CD4-positive, alpha-beta memory T cell (primary cell): Measurements from ENCODE around the gene TTYH1. TPM values are rescaled to one million over a fixed set of nuclear protein-coding genes. Genes with fewer than 3 reads are reported as not detected.

Experiments used
- CTCF ChIA-PET: fragments of 350-600 bp; sonication (Branson Sonifier 250); formaldehyde crosslinking; loops from one replicate; lab custom pipeline; 2021; ENCODE audit warnings: inconsistent platforms; ENCODE audit not compliant: partially characterized antibody; lab: Charles Lee
- POLR2A ChIA-PET: fragments of 350-600 bp; sonication (Branson Sonifier 250); formaldehyde crosslinking; loops from one replicate; lab custom pipeline; 2021; ENCODE audit not compliant: partially characterized antibody; lab: Charles Lee
- DNase-seq, 5 donors: peaks; one replicate each; pipeline versions ENCODE4 v3.0.0 to v3.0.0-alpha.2; 2020 to 2022; ENCODE audit warnings: mixed read lengths in 1 of 5
- H3K27ac ChIP-seq: one replicate; pipeline ENCODE4 v1.7.0; 2013; ENCODE audit warnings: low read depth, low read length
- H3K27me3 ChIP-seq: 2 replicates; pipeline ENCODE4 v1.7.0; 2013; ENCODE audit warnings: mild to moderate bottlenecking, low read length, moderate library complexity; ENCODE audit not compliant: insufficient read depth
- H3K36me3 ChIP-seq: 2 replicates; pipeline ENCODE4 v1.7.0; 2013; ENCODE audit warnings: mild to moderate bottlenecking, low read length, moderate library complexity; ENCODE audit not compliant: insufficient read depth
- H3K4me1 ChIP-seq: 2 replicates; pipeline ENCODE4 v1.7.0; 2013; ENCODE audit warnings: mild to moderate bottlenecking, low read length, moderate library complexity; ENCODE audit not compliant: insufficient read depth
- H3K4me3 ChIP-seq, 2 donors: one replicate each; pipeline ENCODE4 v1.7.0; 2013; ENCODE audit warnings: low read length in 2 of 2, mild to moderate bottlenecking in 1 of 2
- H3K9me3 ChIP-seq, 2 donors: one replicate each; pipeline ENCODE4 v1.7.0; 2013; ENCODE audit warnings: low read length in 2 of 2, control low read depth in 1 of 2; ENCODE audit not compliant: control insufficient read depth in 1 of 2
- H3K27ac Mint-ChIP-seq, 7 donors: one replicate each; pipeline ENCODE4 v1.8.0; 2020 to 2021; ENCODE audit warnings: mixed read lengths in 7 of 7, mild to moderate bottlenecking in 6 of 7, inconsistent platforms in 3 of 7, moderate library complexity in 3 of 7
- H3K27me3 Mint-ChIP-seq, 2 donors: one replicate each; pipeline ENCODE4 v1.8.0; 2020 to 2021; ENCODE audit warnings: mixed read lengths in 2 of 2
- H3K36me3 Mint-ChIP-seq, 2 donors: one replicate each; pipeline ENCODE4 v1.8.0; 2020 to 2021; ENCODE audit warnings: mixed read lengths in 2 of 2, inconsistent platforms in 1 of 2, mild to moderate bottlenecking in 1 of 2
- H3K4me1 Mint-ChIP-seq, 4 donors: one replicate each; pipeline ENCODE4 v1.8.0; 2020 to 2021; ENCODE audit warnings: mixed read lengths in 4 of 4, mild to moderate bottlenecking in 1 of 4
- H3K4me3 Mint-ChIP-seq, 8 donors: one replicate each; pipeline ENCODE4 v1.8.0; 2020 to 2021; ENCODE audit warnings: mixed read lengths in 8 of 8, mild to moderate bottlenecking in 7 of 8, moderate library complexity in 6 of 8, inconsistent platforms in 3 of 8
- H3K9me3 Mint-ChIP-seq, 8 donors: one replicate each; pipeline ENCODE4 v1.8.0; 2020 to 2021; ENCODE audit warnings: mixed read lengths in 8 of 8, mild to moderate bottlenecking in 5 of 8, inconsistent platforms in 3 of 8, moderate library complexity in 1 of 8
- intact Hi-C: fragments of 100-400 bp; cut with micrococcal nuclease; formaldehyde crosslinking; loops from one replicate; pipeline ENCODE4 v1.15.1; 2023
- polyA plus RNA-seq, 2 donors: library from polyadenylated mRNA; unstranded; fragments of 300-500 nt; fragmentation: Illumina TruSeq; gene quantifications; one replicate each; pipeline ENCODE4 v1.2.3, GENCODE V29; 2021
- total RNA-seq, 2 experiments: library from RNA; stranded (reverse); gene quantifications; one replicate each; pipeline ENCODE4 v1.2.3, GENCODE V29; 2021

The TTYH1 gene
- total and polyA plus RNA-seq, 4 experiments from 2014 or later, result 0.29 TPM; not detected in 3

GRCh38 chr19:54416695-54417491, 1.6 kb downstream of the TTYH1 start:
- peaks cover 0 to 5% (median 1%) of the 10 kb centered on the region in 8 donors for H3K9me3 Mint-ChIP-seq
- no peak for DNase-seq
- peaks cover 36 to 37% of the 10 kb centered on the region in 2 donors for H3K27me3 Mint-ChIP-seq
- peaks cover 12% of the 10 kb centered on the region for H3K4me1 ChIP-seq
- H3K27ac ChIP-seq, result no peak overlapping the region
- H3K9me3 ChIP-seq, result no peaks in the 10 kb centered on the region
- H3K36me3 ChIP-seq, result no peaks in the 10 kb centered on the region
- H3K4me3 ChIP-seq, result no peak overlapping the region
- H3K27me3 ChIP-seq, result peaks cover 19% of the 10 kb centered on the region
- intact Hi-C loops, result no loop called here
- H3K4me3 Mint-ChIP-seq, result peak overlapping the region in 2 of 8 donors; percentile 0 to 44
- no peaks in the 10 kb centered on the region for H3K36me3 Mint-ChIP-seq
- peaks cover 10 to 21% (median 14%) of the 10 kb centered on the region in 4 donors for H3K4me1 Mint-ChIP-seq
- POLR2A ChIA-PET, result no interaction called here
- CTCF ChIA-PET, result no interaction called here
- H3K27ac Mint-ChIP-seq, result peak overlapping the region in 1 of 7 donors; percentile 3

- H3K36me3 ChIP-seq, result no peaks in the 10 kb centered on the region
- peak overlapping the region in 3 of 7 donors; percentile 8 to 53 (median 38) for H3K27ac Mint-ChIP-seq
- H3K27me3 Mint-ChIP-seq, result peaks cover 35 to 38% of the 10 kb centered on the region in 2 donors
- POLR2A ChIA-PET, result no interaction called here
- CTCF ChIA-PET, result no interaction called here
- H3K4me1 Mint-ChIP-seq, result peaks cover 10 to 21% (median 14%) of the 10 kb centered on the region in 4 donors
- H3K9me3 ChIP-seq, result no peaks in the 10 kb centered on the region
- intact Hi-C loops, result no loop called here
- peaks cover 12% of the 10 kb centered on the region for H3K4me1 ChIP-seq
- H3K27me3 ChIP-seq, result peaks cover 19% of the 10 kb centered on the region
- no peak overlapping the region for H3K4me3 ChIP-seq
- H3K36me3 Mint-ChIP-seq, result no peaks in the 10 kb centered on the region
- peak overlapping the region; percentile 17 to 77 (median 56) for H3K4me3 Mint-ChIP-seq
- no peak overlapping the region for H3K27ac ChIP-seq
- peak in 2 of 5 donors; percentile 17 to 18 for DNase-seq
- H3K9me3 Mint-ChIP-seq, result peaks cover 0 to 5% (median 1%) of the 10 kb centered on the region in 8 donors
Observed at GRCh38 chr19:54418030-54418929, 3.0 kb downstream of the TTYH1 start.

DNA sequence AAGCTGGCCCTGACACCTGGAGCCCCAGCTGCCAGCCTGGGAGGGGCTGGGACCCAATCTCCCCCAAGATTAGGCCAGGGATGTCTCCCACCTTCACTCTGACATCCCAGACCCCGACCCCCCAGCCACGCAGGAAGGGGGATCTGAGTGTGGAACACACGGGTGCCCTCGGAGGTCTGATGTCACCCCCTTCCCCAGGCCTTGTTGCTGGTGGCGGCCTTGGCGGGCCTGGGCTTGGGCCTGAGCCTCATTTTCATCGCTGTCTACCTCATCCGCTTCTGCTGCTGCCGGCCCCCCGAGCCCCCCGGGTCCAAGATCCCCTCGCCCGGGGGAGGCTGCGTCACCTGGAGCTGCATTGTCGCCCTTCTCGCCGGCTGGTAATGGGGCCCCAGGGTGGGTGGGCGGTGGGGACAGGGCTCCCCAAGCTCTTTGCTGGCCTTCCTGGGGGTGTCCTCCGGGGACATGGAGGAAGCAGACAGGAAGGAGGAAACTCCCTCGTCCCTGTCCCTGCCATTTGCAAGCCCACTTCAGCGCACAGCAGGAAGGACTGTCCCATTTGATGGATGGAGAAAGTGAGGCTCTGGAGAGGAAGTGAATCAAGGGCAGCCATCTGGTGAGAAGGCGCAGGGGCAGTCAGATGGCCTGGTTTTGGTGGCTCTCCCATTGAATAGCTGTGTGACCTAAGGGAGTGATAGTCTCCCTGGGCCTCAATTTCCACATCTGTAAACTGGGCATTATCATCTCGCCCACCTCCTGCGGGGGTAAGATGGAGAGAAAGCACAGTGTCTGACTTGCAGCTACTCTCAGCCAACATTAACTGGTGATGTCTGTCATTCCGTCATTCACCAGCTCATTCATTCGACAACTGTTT, 3.9 kb downstream of the TTYH1 start:
- intact Hi-C loops, result no loop called here
- no peaks in the 10 kb centered on the region for H3K9me3 ChIP-seq
- H3K27ac ChIP-seq, result no peak overlapping the region
- POLR2A ChIA-PET, result no interaction called here
- CTCF ChIA-PET, result no interaction called here
- no peaks in the 10 kb centered on the region for H3K36me3 Mint-ChIP-seq
- no peak for DNase-seq
- H3K36me3 ChIP-seq, result no peaks in the 10 kb centered on the region
- H3K4me1 ChIP-seq, result peaks cover 12% of the 10 kb centered on the region
- peaks cover 0 to 5% (median 0%) of the 10 kb centered on the region in 8 donors for H3K9me3 Mint-ChIP-seq
- no peak overlapping the region for H3K27ac Mint-ChIP-seq
- H3K4me3 Mint-ChIP-seq, result no peak overlapping the region
- H3K27me3 ChIP-seq, result peaks cover 18% of the 10 kb centered on the region
- H3K27me3 Mint-ChIP-seq, result peaks cover 31 to 39% of the 10 kb centered on the region in 2 donors
- H3K4me1 Mint-ChIP-seq, result peaks cover 10 to 21% (median 13%) of the 10 kb centered on the region in 4 donors
- no peak overlapping the region for H3K4me3 ChIP-seq

DNA sequence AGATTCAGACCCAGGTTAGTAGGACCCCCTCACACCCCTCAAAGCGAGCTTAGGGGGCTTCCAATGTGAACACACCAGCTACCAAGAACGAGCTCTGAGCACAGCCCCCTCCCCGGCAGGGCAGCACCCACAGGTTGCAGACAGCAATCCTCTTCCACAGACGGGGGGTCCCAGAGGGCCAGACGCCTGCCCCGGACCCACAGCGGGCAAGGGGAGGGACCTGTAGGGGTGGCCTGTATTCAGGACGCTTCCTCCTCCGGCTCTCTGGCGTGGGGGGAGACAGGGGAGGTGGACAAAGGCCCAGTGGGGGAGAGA, 4.8 kb downstream of the TTYH1 start:
- CTCF ChIA-PET, result no interaction called here
- Mint-ChIP-seq H3K4me1 (peaks cover 10 to 21% (median 11%) of the 10 kb centered on the region in 4 donors), H3K27me3 (peaks cover 24 to 33% of the 10 kb centered on the region in 2 donors), H3K27ac (no peak overlapping the region), H3K4me3 (no peak overlapping the region), H3K9me3 (peaks cover 0 to 5% (median 0%) of the 10 kb centered on the region in 8 donors), H3K36me3 (no peaks in the 10 kb centered on the region)
- intact Hi-C loops, result no loop called here
- Histone ChIP-seq H3K27me3 (peaks cover 10% of the 10 kb centered on the region), H3K4me3 (no peak overlapping the region), H3K4me1 (peaks cover 12% of the 10 kb centered on the region), H3K9me3 (no peaks in the 10 kb centered on the region), H3K27ac (no peak overlapping the region), H3K36me3 (no peaks in the 10 kb centered on the region)
- no peak for DNase-seq
- POLR2A ChIA-PET, result no interaction called here

DNA sequence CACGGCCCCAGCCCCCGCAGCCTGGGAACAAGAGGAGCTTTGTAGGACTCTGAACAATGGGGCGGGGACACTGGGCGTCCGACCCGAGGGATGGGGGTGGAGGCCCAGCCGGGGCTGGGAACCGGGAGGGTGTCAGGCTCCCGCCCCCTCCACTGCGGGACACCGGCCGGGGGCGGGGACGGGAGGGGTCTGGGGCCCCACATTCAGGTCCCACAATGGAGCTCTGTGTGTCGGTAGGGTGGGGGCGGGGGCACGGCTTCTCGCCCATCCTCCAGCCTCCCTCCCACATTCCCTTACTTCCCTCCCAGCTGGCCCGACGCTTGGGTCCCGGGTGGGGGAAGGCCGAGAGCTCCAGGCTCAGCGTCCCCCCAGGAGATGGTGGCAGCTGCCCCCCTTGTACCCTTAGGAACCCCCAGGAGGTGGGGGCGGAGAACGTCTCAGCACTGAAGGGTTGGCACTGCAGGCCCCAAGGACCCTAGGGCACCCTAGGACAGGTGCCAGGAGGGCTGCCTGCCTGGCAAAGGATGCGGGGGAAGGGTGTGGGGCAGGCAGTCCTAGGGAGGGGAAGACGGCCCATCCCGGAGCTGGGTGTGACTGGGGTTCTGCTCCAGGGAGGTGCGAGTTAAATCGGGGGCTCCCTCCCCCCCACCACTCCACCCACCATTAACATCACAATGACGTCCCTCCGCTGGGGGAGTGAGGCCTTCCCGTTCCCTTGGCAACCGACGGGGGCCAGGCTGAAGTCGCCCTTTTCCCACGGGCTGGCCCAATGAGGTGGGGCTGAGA, 5.3 kb downstream of the TTYH1 start:
- Mint-ChIP-seq H3K4me3 (no peak overlapping the region), H3K27ac (no peak overlapping the region), H3K9me3 (peaks cover 0 to 5% (median 0%) of the 10 kb centered on the region in 8 donors), H3K36me3 (no peaks in the 10 kb centered on the region), H3K27me3 (peaks cover 23 to 36% of the 10 kb centered on the region in 2 donors), H3K4me1 (peaks cover 10 to 21% (median 11%) of the 10 kb centered on the region in 4 donors)
- Histone ChIP-seq H3K4me3 (no peak overlapping the region), H3K27ac (no peak overlapping the region), H3K27me3 (peaks cover 8% of the 10 kb centered on the region), H3K4me1 (peaks cover 12% of the 10 kb centered on the region), H3K36me3 (no peaks in the 10 kb centered on the region), H3K9me3 (no peaks in the 10 kb centered on the region)
- intact Hi-C loops, result no loop called here
- no peak for DNase-seq
- ChIA-PET CTCF (no interaction called here), POLR2A (no interaction called here)

GRCh38 chr19:54421169-54421516, 5.9 kb downstream of the TTYH1 start:
- Histone ChIP-seq H3K36me3 (no peaks in the 10 kb centered on the region), H3K27me3 (peaks cover 5% of the 10 kb centered on the region), H3K4me3 (no peak overlapping the region), H3K27ac (no peak overlapping the region), H3K4me1 (peaks cover 12% of the 10 kb centered on the region), H3K9me3 (no peaks in the 10 kb centered on the region)
- Mint-ChIP-seq H3K4me1 (peaks cover 10 to 21% (median 11%) of the 10 kb centered on the region in 4 donors), H3K27ac (peak overlapping the region in 1 of 7 donors; percentile 45), H3K27me3 (peaks cover 18 to 39% of the 10 kb centered on the region in 2 donors), H3K9me3 (peaks cover 0 to 5% (median 0%) of the 10 kb centered on the region in 8 donors), H3K36me3 (no peaks in the 10 kb centered on the region), H3K4me3 (no peak overlapping the region)
- no peak for DNase-seq
- intact Hi-C loops, result no loop called here
- ChIA-PET POLR2A (no interaction called here), CTCF (no interaction called here)
